Ascending aorta (tissue), 2 donors: ENCODE results near the gene MAEA. TPM values are rescaled to one million over a fixed set of nuclear protein-coding genes. Genes with fewer than 3 reads are reported as not detected.
"Not testable (repeated sequence)": the region's sequence is repeated elsewhere in the genome, so short reads cannot be mapped to it uniquely, and the experiment has no call there.

Experiments
- DNase-seq, 2 donors: peaks; one replicate each; pipeline ENCODE4 v3.0.0-alpha.2; 2019; ENCODE audit warnings: low spot score in 2 of 2
- H3K27ac ChIP-seq, 2 donors: fragments of 200-600 bp; sonication (generic); one replicate each; pipeline ENCODE4 v1.5.1; 2016 to 2017; ENCODE audit warnings: mild to moderate bottlenecking in 1 of 2
- H3K27me3 ChIP-seq: fragments of 200-600 bp; sonication (generic); one replicate; pipeline ENCODE4 v1.5.1; 2017
- H3K36me3 ChIP-seq, 2 donors: fragments of 200-600 bp; sonication (generic); one replicate each; pipeline ENCODE4 v1.5.1; 2016
- H3K4me1 ChIP-seq, 2 donors: fragments of 200-600 bp; sonication (generic); one replicate each; pipeline ENCODE4 v1.5.1; 2016 to 2017; ENCODE audit warnings: mild to moderate bottlenecking in 1 of 2
- H3K4me3 ChIP-seq, 2 donors: fragments of 200-600 bp; sonication (generic); one replicate each; pipeline ENCODE4 v1.5.1; 2016 to 2017; ENCODE audit warnings: mild to moderate bottlenecking in 1 of 2
- H3K9me3 ChIP-seq, 2 donors: fragments of 200-600 bp; sonication (generic); one replicate each; pipeline ENCODE4 v1.5.1; 2016
- intact Hi-C: fragments of 100-400 bp; cut with DNase I; formaldehyde crosslinking; loops from one replicate; pipeline ENCODE4 v1.15.1; 2023
- total RNA-seq: library from RNA; depleted of rRNA; stranded (reverse); fragments of >200 nt; gene quantifications from one replicate; pipeline ENCODE4 v1.1.0, GENCODE V29; 2016
- TF ChIP-seq, protein P1 (sequence below), 3 experiments: fragments of 200-600 bp in 2 of 3; fragments of 450-650 bp in 1 of 3; sonication (generic) in 2 of 3; IDR thresholded peaks; one replicate each; pipeline ENCODE4 v1.5.1; 2016 to 2019; ENCODE audit warnings: antibody characterized with exemption in 3 of 3, mild to moderate bottlenecking in 1 of 3, moderate library complexity in 1 of 3

MAEA gene
- total RNA-seq, 1 donor from 2014 or later: 56.3 TPM

DNA sequence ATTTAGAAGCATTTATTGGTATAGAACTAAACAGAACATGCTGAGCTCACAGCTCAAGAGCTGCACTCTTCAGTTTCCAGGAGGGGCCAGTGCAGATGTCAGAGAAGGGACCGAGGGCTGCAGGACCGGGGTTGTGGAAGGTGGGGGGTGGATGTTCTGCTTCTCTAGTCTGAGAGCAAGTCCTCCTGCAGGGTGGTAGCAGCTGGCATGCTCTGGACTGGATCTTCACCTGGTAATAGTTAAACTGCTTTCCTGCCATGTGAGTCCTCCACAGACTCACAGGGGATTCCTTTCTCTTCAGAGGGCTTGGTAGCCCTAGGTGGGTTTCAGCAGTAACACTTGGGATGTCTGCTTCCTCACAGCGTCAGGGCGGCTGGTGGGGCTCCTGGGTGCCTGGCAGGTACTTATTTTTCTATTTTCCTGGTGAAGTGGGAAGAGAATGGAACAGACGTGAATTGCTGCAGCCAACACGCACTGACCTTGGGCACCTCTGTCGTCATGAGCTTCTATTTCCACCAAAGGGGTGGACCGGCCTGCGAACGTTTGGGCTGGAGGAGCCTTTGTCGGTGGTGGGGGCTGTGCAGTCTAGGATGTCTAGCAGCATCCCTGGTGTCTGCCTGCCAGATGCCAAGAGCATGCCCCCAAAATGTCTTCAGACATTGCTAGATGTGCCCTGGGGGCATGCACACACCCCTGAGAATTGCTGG lies 2.5 kb downstream of the MAEA start:
- peaks cover 5 to 9% of the 10 kb centered on the region in 2 donors for H3K36me3 ChIP-seq
- H3K27ac ChIP-seq: no peak overlapping the region
- no peak for DNase-seq
- H3K4me3 ChIP-seq: no peak overlapping the region
- H3K4me1 ChIP-seq: peaks cover 13 to 35% of the 10 kb centered on the region in 2 donors
- H3K27me3 ChIP-seq: no peaks in the 10 kb centered on the region
- TF ChIP-seq, protein P1, sequence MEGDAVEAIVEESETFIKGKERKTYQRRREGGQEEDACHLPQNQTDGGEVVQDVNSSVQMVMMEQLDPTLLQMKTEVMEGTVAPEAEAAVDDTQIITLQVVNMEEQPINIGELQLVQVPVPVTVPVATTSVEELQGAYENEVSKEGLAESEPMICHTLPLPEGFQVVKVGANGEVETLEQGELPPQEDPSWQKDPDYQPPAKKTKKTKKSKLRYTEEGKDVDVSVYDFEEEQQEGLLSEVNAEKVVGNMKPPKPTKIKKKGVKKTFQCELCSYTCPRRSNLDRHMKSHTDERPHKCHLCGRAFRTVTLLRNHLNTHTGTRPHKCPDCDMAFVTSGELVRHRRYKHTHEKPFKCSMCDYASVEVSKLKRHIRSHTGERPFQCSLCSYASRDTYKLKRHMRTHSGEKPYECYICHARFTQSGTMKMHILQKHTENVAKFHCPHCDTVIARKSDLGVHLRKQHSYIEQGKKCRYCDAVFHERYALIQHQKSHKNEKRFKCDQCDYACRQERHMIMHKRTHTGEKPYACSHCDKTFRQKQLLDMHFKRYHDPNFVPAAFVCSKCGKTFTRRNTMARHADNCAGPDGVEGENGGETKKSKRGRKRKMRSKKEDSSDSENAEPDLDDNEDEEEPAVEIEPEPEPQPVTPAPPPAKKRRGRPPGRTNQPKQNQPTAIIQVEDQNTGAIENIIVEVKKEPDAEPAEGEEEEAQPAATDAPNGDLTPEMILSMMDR (IDR thresholded peaks at IDR 0.05): no peak
- no peaks in the 10 kb centered on the region for H3K9me3 ChIP-seq
- intact Hi-C loops: no loop called here

DNA sequence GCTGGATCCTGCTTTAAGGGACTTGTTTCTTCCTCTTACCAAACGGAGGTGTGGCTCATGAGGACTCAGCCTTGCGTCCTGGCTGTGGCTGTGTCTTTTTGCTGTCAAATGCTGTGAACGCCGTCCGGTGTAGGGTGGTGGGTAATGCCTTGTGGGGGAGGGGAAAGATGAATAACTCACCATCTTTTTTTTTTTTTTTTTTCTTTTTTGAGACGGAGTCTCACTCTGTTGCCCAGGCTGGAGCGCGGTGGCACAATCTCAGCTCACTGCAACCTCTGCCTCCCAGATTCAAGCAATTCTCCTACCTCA lies 3.0 kb downstream of the MAEA start:
- H3K4me3 ChIP-seq, H3K9me3 ChIP-seq, H3K27me3 ChIP-seq, H3K27ac ChIP-seq, intact Hi-C loops, DNase-seq: not testable (repeated sequence)
- H3K36me3 ChIP-seq: peaks cover 5 to 14% of the 10 kb centered on the region in 2 donors
- H3K4me1 ChIP-seq: peaks cover 13 to 35% of the 10 kb centered on the region in 2 donors

GRCh38 chr4:1293531-1293941 lies 3.8 kb downstream of the MAEA start:
- Histone ChIP-seq H3K27me3 (no peaks in the 10 kb centered on the region), H3K9me3 (no peaks in the 10 kb centered on the region), H3K27ac (peak overlapping the region in 1 of 2 donors; percentile 67), H3K4me1 (peaks cover 13 to 35% of the 10 kb centered on the region in 2 donors), H3K4me3 (no peak overlapping the region), H3K36me3 (peaks cover 8 to 23% of the 10 kb centered on the region in 2 donors)
- intact Hi-C loops: no loop called here
- DNase-seq: no peak
- TF ChIP-seq, protein P1 (IDR thresholded peaks at IDR 0.05): no peak

DNA sequence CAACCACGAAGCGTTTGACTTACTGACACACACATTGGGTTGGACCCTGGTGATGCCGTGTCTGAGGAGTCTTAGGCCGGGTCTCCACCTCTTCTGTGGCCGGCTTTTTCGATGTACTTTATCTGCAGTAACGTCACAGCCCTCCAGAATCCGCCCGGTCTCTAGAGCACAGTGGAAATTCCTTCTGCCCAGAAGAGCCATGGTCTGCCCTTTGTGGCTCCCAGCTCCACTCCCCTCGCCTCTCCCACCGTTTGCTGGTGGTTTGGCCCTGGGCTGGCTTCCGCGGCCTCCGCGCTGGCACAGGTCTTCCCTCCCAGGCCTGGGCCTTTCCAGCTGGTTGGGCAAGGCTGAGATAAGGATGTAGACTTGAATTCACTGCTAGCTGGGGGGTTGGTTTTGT lies 4.3 kb downstream of the MAEA start:
- no peaks in the 10 kb centered on the region for H3K27me3 ChIP-seq
- H3K4me1 ChIP-seq: peaks cover 13 to 35% of the 10 kb centered on the region in 2 donors
- peaks cover 10 to 24% of the 10 kb centered on the region in 2 donors for H3K36me3 ChIP-seq
- intact Hi-C loops: no loop called here
- no peaks in the 10 kb centered on the region for H3K9me3 ChIP-seq
- peak overlapping the region in 1 of 2 donors; percentile 67 for H3K27ac ChIP-seq
- TF ChIP-seq, protein P1 (IDR thresholded peaks at IDR 0.05): no peak
- H3K4me3 ChIP-seq: no peak overlapping the region
- no peak for DNase-seq

DNA sequence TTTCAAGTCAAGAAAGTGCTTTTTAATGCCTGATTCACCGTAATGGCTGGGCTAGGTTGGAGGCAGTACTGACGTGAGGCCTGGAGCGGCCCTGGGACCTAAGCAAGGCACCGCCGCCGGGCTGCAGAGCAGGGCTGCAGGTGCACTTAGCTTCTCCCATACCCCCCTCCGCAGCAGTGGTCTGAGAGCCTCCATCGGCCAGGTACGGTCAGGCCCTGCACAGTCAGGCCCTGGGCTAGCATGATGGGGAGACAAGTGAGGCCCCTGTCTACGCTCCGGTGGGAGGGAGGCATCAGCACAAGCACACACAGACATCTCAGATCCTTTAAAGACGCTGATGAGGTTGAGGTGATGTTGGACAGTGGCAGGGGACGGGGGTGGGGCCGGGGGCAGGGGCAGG lies 4.7 kb downstream of the MAEA start:
- DNase-seq: no peak
- intact Hi-C loops: no loop called here
- peak overlapping the region in 1 of 2 donors; percentile 21 for H3K4me3 ChIP-seq
- peaks cover 13 to 24% of the 10 kb centered on the region in 2 donors for H3K36me3 ChIP-seq
- peak overlapping the region in 1 of 2 donors; percentile 67 for H3K27ac ChIP-seq
- H3K9me3 ChIP-seq: no peaks in the 10 kb centered on the region
- H3K27me3 ChIP-seq: no peaks in the 10 kb centered on the region
- TF ChIP-seq, protein P1 (IDR thresholded peaks at IDR 0.05): no peak
- H3K4me1 ChIP-seq: peaks cover 13 to 35% of the 10 kb centered on the region in 2 donors

- H3K27ac ChIP-seq: peak overlapping the region in 1 of 2 donors; percentile 18
- H3K4me1 ChIP-seq: peaks cover 13 to 35% of the 10 kb centered on the region in 2 donors
- H3K4me3 ChIP-seq: peak overlapping the region in 1 of 2 donors; percentile 21
- DNase-seq: no peak
- no peaks in the 10 kb centered on the region for H3K27me3 ChIP-seq
- TF ChIP-seq, protein P1 (IDR thresholded peaks at IDR 0.05): no peak
- intact Hi-C loops: no loop called here
- H3K9me3 ChIP-seq: no peaks in the 10 kb centered on the region
- peaks cover 17 to 25% of the 10 kb centered on the region in 2 donors for H3K36me3 ChIP-seq
Measured at GRCh38 chr4:1294891-1295290, 5.2 kb downstream of the MAEA start.
